Peyer's patch (tissue), 4 donors: Measurements from ENCODE around the gene RAPGEFL1.

Experiments used
- POLR2A ChIP-seq, 2 donors: fragments of 450-650 bp; IDR thresholded peaks; one replicate each; pipeline ENCODE4 v1.5.1; 2017; ENCODE audit warnings: antibody characterized with exemption in 2 of 2, mild to moderate bottlenecking in 2 of 2, moderate library complexity in 2 of 2
- TF ChIP-seq, protein P1 (sequence below), 6 experiments: fragments of 450-650 bp in 4 of 6; fragments of 200-600 bp in 2 of 6; sonication (generic) in 1 of 6; IDR thresholded peaks; one replicate each; pipeline ENCODE4 v1.5.1; 2017 to 2019; ENCODE audit warnings: antibody characterized with exemption in 6 of 6, mild to moderate bottlenecking in 3 of 6, moderate library complexity in 1 of 6

GRCh38 chr17:40178660-40179059 is 1.4 kb downstream of the RAPGEFL1 start:
- TF ChIP-seq, protein P1, sequence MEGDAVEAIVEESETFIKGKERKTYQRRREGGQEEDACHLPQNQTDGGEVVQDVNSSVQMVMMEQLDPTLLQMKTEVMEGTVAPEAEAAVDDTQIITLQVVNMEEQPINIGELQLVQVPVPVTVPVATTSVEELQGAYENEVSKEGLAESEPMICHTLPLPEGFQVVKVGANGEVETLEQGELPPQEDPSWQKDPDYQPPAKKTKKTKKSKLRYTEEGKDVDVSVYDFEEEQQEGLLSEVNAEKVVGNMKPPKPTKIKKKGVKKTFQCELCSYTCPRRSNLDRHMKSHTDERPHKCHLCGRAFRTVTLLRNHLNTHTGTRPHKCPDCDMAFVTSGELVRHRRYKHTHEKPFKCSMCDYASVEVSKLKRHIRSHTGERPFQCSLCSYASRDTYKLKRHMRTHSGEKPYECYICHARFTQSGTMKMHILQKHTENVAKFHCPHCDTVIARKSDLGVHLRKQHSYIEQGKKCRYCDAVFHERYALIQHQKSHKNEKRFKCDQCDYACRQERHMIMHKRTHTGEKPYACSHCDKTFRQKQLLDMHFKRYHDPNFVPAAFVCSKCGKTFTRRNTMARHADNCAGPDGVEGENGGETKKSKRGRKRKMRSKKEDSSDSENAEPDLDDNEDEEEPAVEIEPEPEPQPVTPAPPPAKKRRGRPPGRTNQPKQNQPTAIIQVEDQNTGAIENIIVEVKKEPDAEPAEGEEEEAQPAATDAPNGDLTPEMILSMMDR (IDR thresholded peaks at IDR 0.05) = no peak
- TF ChIP-seq POLR2A (IDR thresholded peaks at IDR 0.05) = no peak
